Vagina (tissue), 2 donors: ENCODE data around the gene KIF14. TPM values are rescaled to one million over a fixed set of nuclear protein-coding genes. Genes with fewer than 3 reads are reported as not detected.

ENCODE experiments used
- DNase-seq, 2 donors: peaks; one replicate each; pipeline ENCODE4 v3.0.0-alpha.2; 2017; ENCODE audit errors: extremely low spot score in 2 of 2
- H3K27ac ChIP-seq: fragments of 200-600 bp; sonication (generic); one replicate; pipeline ENCODE4 v1.5.1; 2019
- H3K27me3 ChIP-seq: fragments of 200-600 bp; sonication (generic); one replicate; pipeline ENCODE4 v1.5.1; 2019
- H3K36me3 ChIP-seq, 2 donors: fragments of 200-600 bp; sonication (generic); one replicate each; pipeline ENCODE4 v1.5.1; 2017 to 2019
- H3K4me1 ChIP-seq: fragments of 200-600 bp; sonication (generic); one replicate; pipeline ENCODE4 v1.5.1; 2019
- H3K4me3 ChIP-seq, 2 donors: fragments of 200-600 bp; sonication (generic); 1 replicate in 1 of 2; 2 replicates in 1 of 2; pipeline ENCODE4 v1.5.1; 2016 to 2019
- H3K9me3 ChIP-seq: fragments of 200-600 bp; sonication (generic); one replicate; pipeline ENCODE4 v1.5.1; 2019
- POLR2A ChIP-seq, 2 donors: fragments of 450-650 bp; IDR thresholded peaks; one replicate each; pipeline ENCODE4 v1.6.1; 2017; ENCODE audit warnings: antibody characterized with exemption in 2 of 2, mild to moderate bottlenecking in 2 of 2, moderate library complexity in 2 of 2
- POLR2AphosphoS5 ChIP-seq, 2 donors: sonication (generic); formaldehyde crosslinking; IDR thresholded peaks; one replicate each; pipeline ENCODE4 v1.9.0; 2017; ENCODE audit warnings: antibody characterized with exemption in 2 of 2, mild to moderate bottlenecking in 2 of 2, low read depth in 1 of 2; ENCODE audit not compliant: insufficient read depth in 1 of 2
- intact Hi-C: fragments of 100-400 bp; cut with DNase I; formaldehyde crosslinking; loops from one replicate; pipeline ENCODE4 v1.15.1; 2023
- total RNA-seq: library from RNA; depleted of rRNA; stranded (reverse); fragments of >200 nt; gene quantifications from one replicate; pipeline ENCODE4 v1.2.3, GENCODE V29; 2016
- TF ChIP-seq, protein P1 (sequence below), 3 experiments: fragments of 450-650 bp in 2 of 3; fragments of 200-600 bp in 1 of 3; sonication (generic) in 1 of 3; IDR thresholded peaks; one replicate each; pipeline ENCODE4 v1.5.1; 2017 to 2019; ENCODE audit warnings: antibody characterized with exemption in 3 of 3, mild to moderate bottlenecking in 2 of 3, moderate library complexity in 2 of 3

The KIF14 gene
- total RNA-seq, 1 donor from 2014 or later, result 0.74 TPM

DNA sequence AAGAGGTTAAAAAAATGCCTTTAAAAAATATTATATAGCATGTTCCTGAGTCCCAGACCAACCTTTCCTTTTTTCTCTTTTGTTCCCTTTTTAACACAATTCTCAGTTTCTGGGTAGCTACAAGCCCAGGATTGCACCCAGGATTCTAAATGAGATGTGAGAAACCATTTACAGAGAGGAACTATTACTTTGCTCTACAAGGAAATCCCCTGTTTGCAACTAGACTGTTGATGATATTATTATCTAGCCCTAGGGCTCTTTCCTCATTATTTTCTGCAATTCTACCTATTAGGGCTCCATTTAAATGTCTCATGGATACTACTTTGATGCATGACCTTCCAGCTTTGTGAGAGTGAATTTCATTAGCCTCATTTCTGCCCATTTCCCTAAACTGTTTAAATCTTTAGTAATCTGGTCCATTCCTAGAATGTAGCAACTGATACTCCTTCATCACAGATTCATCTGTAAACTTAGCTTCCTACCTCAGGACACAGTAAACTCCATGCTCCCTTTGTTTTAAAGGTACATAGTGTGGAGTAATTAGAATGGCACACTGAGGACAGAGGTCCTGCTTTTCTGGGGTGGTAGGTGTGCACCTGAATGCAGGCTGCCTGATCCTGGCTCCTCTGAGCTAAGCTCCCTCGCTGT is 7.1 kb upstream of the KIF14 start:
- Histone ChIP-seq H3K4me1 (no peaks in the 10 kb centered on the region), H3K27me3 (no peaks in the 10 kb centered on the region), H3K27ac (no peak overlapping the region), H3K36me3 (no peaks in the 10 kb centered on the region), H3K4me3 (no peak overlapping the region), H3K9me3 (no peaks in the 10 kb centered on the region)
- intact Hi-C loops, result no loop called here
- DNase-seq, result no peak
- TF ChIP-seq POLR2AphosphoS5 (IDR thresholded peaks at IDR 0.05; ENCODE audit: insufficient read depth in 1 of 2, low read depth in 1 of 2) (no peak), POLR2A (IDR thresholded peaks at IDR 0.05) (no peak)
- TF ChIP-seq, protein P1, sequence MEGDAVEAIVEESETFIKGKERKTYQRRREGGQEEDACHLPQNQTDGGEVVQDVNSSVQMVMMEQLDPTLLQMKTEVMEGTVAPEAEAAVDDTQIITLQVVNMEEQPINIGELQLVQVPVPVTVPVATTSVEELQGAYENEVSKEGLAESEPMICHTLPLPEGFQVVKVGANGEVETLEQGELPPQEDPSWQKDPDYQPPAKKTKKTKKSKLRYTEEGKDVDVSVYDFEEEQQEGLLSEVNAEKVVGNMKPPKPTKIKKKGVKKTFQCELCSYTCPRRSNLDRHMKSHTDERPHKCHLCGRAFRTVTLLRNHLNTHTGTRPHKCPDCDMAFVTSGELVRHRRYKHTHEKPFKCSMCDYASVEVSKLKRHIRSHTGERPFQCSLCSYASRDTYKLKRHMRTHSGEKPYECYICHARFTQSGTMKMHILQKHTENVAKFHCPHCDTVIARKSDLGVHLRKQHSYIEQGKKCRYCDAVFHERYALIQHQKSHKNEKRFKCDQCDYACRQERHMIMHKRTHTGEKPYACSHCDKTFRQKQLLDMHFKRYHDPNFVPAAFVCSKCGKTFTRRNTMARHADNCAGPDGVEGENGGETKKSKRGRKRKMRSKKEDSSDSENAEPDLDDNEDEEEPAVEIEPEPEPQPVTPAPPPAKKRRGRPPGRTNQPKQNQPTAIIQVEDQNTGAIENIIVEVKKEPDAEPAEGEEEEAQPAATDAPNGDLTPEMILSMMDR (IDR thresholded peaks at IDR 0.05), result no peak

DNA sequence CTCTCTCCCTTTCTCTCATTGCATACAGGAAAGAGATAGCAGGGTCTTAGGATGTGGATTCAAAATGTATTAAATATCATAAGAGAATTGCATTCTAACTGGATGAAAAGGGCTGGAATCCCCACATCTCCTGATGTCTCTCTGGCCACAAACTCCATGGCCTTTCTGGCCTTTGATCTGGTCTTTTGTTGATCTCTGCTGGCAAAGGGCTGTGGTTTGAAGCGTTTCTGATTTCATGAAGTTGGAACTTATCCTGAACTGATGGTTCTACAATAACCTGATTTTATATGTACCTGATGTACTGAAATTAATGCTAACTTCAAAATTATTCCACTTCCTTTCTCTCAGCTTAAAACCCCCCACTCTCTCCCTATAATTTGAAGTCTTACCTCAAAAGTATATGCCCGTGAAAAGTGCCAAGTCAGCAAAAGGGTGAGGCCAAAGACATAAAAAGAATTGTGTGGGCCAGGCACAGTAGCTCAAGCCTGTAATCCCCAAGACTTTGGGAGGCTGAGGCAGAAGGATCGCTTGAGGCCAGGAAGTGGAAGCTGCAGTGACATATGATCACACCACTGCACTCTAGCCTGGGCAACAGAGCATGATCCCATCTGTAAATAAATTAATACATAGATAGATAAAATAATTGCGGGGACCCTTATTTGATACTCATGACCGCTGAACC is 6.4 kb upstream of the KIF14 start:
- intact Hi-C loops, result no loop called here
- H3K4me1 ChIP-seq, result no peaks in the 10 kb centered on the region
- no peaks in the 10 kb centered on the region for H3K36me3 ChIP-seq
- no peaks in the 10 kb centered on the region for H3K9me3 ChIP-seq
- no peak for DNase-seq
- H3K27me3 ChIP-seq, result no peaks in the 10 kb centered on the region
- no peak overlapping the region for H3K4me3 ChIP-seq
- TF ChIP-seq, protein P1 (IDR thresholded peaks at IDR 0.05), result no peak
- no peak overlapping the region for H3K27ac ChIP-seq

DNA sequence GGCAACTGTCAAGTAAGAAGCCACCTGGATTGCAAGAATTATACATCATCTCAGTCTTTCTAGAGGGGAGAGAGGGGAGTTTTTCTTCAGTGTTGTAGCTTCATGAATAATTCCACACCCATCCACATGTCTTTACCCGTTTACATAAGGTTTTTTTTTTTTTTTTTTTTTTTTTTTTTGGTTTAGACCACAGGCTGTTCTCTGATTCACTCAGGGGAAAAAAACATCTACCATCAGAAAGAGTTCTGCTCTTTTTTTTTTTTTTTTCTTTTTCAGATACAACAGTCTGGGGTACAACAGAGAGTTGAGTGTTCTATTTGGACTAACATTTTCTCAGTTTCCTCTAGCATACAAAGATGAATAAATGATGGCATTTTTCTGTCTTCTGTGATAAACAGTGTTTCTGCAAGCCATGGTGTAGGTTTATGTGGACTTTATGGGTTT is 4.9 kb upstream of the KIF14 start:
- Histone ChIP-seq H3K9me3 (no peaks in the 10 kb centered on the region), H3K36me3 (no peaks in the 10 kb centered on the region), H3K4me1 (peaks cover 11% of the 10 kb centered on the region), H3K27ac (no peak overlapping the region), H3K4me3 (no peak overlapping the region), H3K27me3 (no peaks in the 10 kb centered on the region)
- TF ChIP-seq, protein P1 (IDR thresholded peaks at IDR 0.05), result no peak
- TF ChIP-seq POLR2AphosphoS5 (IDR thresholded peaks at IDR 0.05; ENCODE audit: insufficient read depth in 1 of 2, low read depth in 1 of 2) (no peak), POLR2A (IDR thresholded peaks at IDR 0.05) (no peak)
- no peak for DNase-seq
- intact Hi-C loops, result no loop called here

DNA sequence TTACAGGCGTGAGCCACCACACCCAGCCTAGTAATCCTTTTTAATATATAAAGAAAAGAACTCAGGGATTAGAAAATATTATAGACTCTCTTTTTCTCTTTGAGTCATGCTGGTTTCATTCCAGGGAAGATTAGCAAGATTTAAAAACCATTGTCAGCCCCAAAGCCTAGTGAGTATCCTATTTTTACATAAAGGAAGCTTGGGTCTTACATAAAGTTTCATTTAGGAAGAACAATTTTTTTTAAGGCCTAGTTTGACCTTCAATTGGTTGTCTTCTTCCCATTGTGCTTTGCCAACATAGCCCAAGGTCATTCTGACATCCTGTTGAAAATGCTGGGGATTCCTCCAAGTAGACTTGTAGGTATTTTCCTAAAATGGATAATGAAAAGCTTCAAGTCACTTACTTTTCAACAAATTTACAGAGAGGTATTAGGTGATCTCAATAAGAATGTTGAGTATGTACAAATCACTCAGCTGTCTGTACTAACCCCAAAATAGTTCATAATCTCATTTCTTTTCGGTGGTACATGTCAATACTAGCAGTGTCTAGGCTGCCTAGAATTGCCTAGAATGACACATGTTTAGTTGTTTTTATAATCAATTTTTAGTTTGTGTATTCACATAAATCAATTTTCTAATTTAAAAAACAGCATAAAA is 4.3 kb upstream of the KIF14 start:
- Histone ChIP-seq H3K27ac (peak overlapping the region; percentile 6), H3K36me3 (no peaks in the 10 kb centered on the region), H3K4me1 (peaks cover 17% of the 10 kb centered on the region), H3K27me3 (no peaks in the 10 kb centered on the region), H3K9me3 (no peaks in the 10 kb centered on the region), H3K4me3 (no peak overlapping the region)
- intact Hi-C loops, result no loop called here
- TF ChIP-seq POLR2A (IDR thresholded peaks at IDR 0.05) (no peak), POLR2AphosphoS5 (IDR thresholded peaks at IDR 0.05; ENCODE audit: insufficient read depth in 1 of 2, low read depth in 1 of 2) (peak in 1 of 2 donors; percentile 12)
- DNase-seq, result no peak

DNA sequence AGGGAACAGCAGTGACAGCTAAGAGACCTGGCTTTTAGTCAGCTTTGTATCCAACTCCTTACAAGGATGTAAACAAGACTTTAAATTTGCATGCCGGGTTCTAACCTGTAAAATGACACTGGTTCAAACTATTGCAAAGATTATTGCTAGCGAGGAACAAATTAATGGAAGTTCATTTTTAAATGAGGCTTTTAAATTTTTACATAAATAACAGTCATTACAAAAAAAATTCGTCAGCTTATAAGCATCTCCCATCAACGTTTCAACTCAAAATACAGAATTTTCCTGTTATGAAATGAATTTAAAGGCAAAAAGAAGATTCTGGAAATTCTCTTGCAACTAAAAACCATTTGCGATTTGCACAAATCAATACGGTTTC is 668 bp downstream of the KIF14 start:
- DNase-seq, result no peak
- Histone ChIP-seq H3K27ac (peak overlapping the region; percentile 44), H3K4me1 (peaks cover 19% of the 10 kb centered on the region), H3K9me3 (no peaks in the 10 kb centered on the region), H3K36me3 (no peaks in the 10 kb centered on the region), H3K27me3 (no peaks in the 10 kb centered on the region), H3K4me3 (peak overlapping the region; percentile 57 to 65)
- TF ChIP-seq, protein P1 (IDR thresholded peaks at IDR 0.05), result no peak
- TF ChIP-seq POLR2AphosphoS5 (IDR thresholded peaks at IDR 0.05; ENCODE audit: insufficient read depth in 1 of 2, low read depth in 1 of 2), result no peak
- no peak for TF ChIP-seq POLR2A (IDR thresholded peaks at IDR 0.05)
- intact Hi-C loops, result loop anchor here (5.0 kb wide), 1 partner anchor 182 kb away; no protein-coding TSS in a partner anchor
